ENCODE measurements around the gene GHRL. TPM values are rescaled to one million over a fixed set of nuclear protein-coding genes. Genes with fewer than 3 reads are reported as not detected.

Gene GHRL, protein sequence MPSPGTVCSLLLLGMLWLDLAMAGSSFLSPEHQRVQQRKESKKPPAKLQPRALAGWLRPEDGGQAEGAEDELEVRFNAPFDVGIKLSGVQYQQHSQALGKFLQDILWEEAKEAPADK
- total RNA-seq (not detected in 2 replicates), polyA plus RNA-seq (0.06 TPM in 1 of 2 replicates, not detected in the other), polyA minus RNA-seq (not detected in 2 replicates), Bru-seq, nascent RNA (percentile 18 among the genes with signal in this experiment), BruChase-seq, experiment 1, labeled RNA remaining after a 6-hour chase (not detected), BruChase-seq, experiment 2, labeled RNA remaining after a 2-hour chase (percentile 14 among the genes with signal in this experiment)
- not detected in 2 replicates for polyA plus RNA-seq (2011; cell fraction: cytosol; rRNA removed)
- polyA plus RNA-seq (2011; cell fraction: nucleus; rRNA removed): 0.49 and 35.3 TPM in 2 replicates
- not detected in 2 replicates for polyA plus RNA-seq (2012)
- not detected for polyA minus RNA-seq (2011; cell fraction: cytosol; rRNA and poly(A)+ RNA removed)
- 0.67 TPM in 1 of 2 replicates, not detected in the other for polyA minus RNA-seq (2011; cell fraction: nucleus; rRNA and poly(A)+ RNA removed)
- long read RNA-seq, partial matches to known transcripts: 0 of 9 reads
- long read RNA-seq, other reads (novel, unspliced or antisense): 9 of 9 reads

GRCh38 chr3:10292505-10293419 is at the start of gene GHRL:
Gene GHRL (minus strand): TSS chr3:10292947. CDS start chr3:10290180, 2,767 bp downstream.
- Histone ChIP-seq H3K36me3 (ENCODE audit: control insufficient read depth in 2 of 2, extremely low read depth in 1 of 2, insufficient read depth in 2 of 2, low read length in 2 of 2) (no peaks in the 10 kb centered on the region), H3K9me1 (replicated peaks; ENCODE audit: control insufficient read depth, extremely low read depth, insufficient read depth, low read length) (no peaks in the 10 kb centered on the region), H3K4me2 (ENCODE audit: insufficient read depth, low read length) (no peak within 1 kb of the TSS), H3K79me2 (ENCODE audit: control insufficient read depth, insufficient read depth, low read length) (no peaks in the 10 kb centered on the region), H3K27ac (ENCODE audit: insufficient read depth, low read depth, low read length) (no peak within 1 kb of the TSS), H4K20me1 (replicated peaks; ENCODE audit: control insufficient read depth, extremely low read depth, insufficient read depth, low read length) (no peaks in the 10 kb centered on the region), H3K9me3 (replicated peaks; ENCODE audit: control insufficient read depth, insufficient read depth, low read length) (no peaks in the 10 kb centered on the region), H2AFZ (ENCODE audit: low read depth, low read length) (no peak within 1 kb of the TSS), H3K4me1 (ENCODE audit: control insufficient read depth, extremely low read depth, insufficient read depth, low read length) (no peaks in the 10 kb centered on the region), H3K9ac (replicated peaks; ENCODE audit: extremely low read depth, insufficient read depth, low read length) (no peak within 1 kb of the TSS), H3K4me3 (replicated peaks in 1 of 3; ENCODE audit: insufficient read depth in 1 of 3, low read depth in 1 of 3, low read length in 3 of 3) (no peak within 1 kb of the TSS), H3K27me3 (ENCODE audit: control insufficient read depth in 2 of 2, insufficient read depth in 2 of 2, low read length in 2 of 2) (no peaks in the 10 kb centered on the region)
- dilution Hi-C loops (cut with MboI; ENCODE audit: extremely low pct_ligation_motif_present, low sequenced_read_pairs): no loop called here
- no peak for DNase-seq (ENCODE audit: low read depth, low spot score)
- no peak for TF ChIP-seq POLR2A (IDR thresholded peaks at IDR 0.05; ENCODE audit: low read depth, low read length)
- TF ChIP-seq JUN (IDR thresholded peaks at IDR 0.05; ENCODE audit: borderline replicate concordance, insufficient read depth, insufficient read length, low read depth): no peak
- no peak for TF ChIP-seq POLR2AphosphoS5 (IDR thresholded peaks at IDR 0.05; ENCODE audit: insufficient read depth, low read depth, low read length)
- TF ChIP-seq, protein P1, sequence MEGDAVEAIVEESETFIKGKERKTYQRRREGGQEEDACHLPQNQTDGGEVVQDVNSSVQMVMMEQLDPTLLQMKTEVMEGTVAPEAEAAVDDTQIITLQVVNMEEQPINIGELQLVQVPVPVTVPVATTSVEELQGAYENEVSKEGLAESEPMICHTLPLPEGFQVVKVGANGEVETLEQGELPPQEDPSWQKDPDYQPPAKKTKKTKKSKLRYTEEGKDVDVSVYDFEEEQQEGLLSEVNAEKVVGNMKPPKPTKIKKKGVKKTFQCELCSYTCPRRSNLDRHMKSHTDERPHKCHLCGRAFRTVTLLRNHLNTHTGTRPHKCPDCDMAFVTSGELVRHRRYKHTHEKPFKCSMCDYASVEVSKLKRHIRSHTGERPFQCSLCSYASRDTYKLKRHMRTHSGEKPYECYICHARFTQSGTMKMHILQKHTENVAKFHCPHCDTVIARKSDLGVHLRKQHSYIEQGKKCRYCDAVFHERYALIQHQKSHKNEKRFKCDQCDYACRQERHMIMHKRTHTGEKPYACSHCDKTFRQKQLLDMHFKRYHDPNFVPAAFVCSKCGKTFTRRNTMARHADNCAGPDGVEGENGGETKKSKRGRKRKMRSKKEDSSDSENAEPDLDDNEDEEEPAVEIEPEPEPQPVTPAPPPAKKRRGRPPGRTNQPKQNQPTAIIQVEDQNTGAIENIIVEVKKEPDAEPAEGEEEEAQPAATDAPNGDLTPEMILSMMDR (IDR thresholded peaks at IDR 0.05; ENCODE audit: extremely low read depth in 1 of 2, insufficient read depth in 1 of 2, low read depth in 1 of 2, low read length in 2 of 2): no peak
- TF ChIP-seq FOS (IDR thresholded peaks at IDR 0.05; ENCODE audit: borderline replicate concordance, insufficient read depth, low read length): peak; percentile 23
- intact Hi-C loops (cut with micrococcal nuclease): no loop called here
- no TSS peak for BruUV-seq (replicated peaks)
- ChIA-PET CTCF (interaction anchor here (0.7 to 1.2 kb wide), 3 partner anchors 10 to 29 kb away, joined by 3 to 5 read pairs (median 3); no protein-coding TSS in a partner anchor), POLR2A (no interaction called here)
- no peak for FAIRE-seq

All from endothelial cell of umbilical vein (primary cell).